Endothelial cell of umbilical vein (primary cell): ENCODE measurements around the gene GCGR. TPM values are rescaled to one million over a fixed set of nuclear protein-coding genes. Genes with fewer than 3 reads are reported as not detected.

Source experiments
- BruUV-seq: library from RNA; stranded (reverse); fragments of 400-500 nt; replicated peaks from 2 replicates; lab custom pipeline; 2021; lab: Mats Ljungman, UMichigan
- CTCF ChIA-PET: fragments of 300-600, 350-600 bp; sonication (Branson Sonifier 250); formaldehyde crosslinking; loops from one replicate; lab custom pipeline; 2021; ENCODE audit warnings: antibody characterized with exemption, inconsistent platforms; lab: Charles Lee
- POLR2A ChIA-PET: fragments of 300-600, 350-600 bp; sonication (Branson Sonifier 250); formaldehyde crosslinking; loops from one replicate; lab custom pipeline; 2021; ENCODE audit warnings: antibody characterized with exemption, inconsistent platforms; lab: Charles Lee
- DNase-seq: peaks from one replicate; pipeline ENCODE4 v3.0.0-alpha.2; 2011; ENCODE audit warnings: low read depth, low spot score
- FAIRE-seq: peaks from 2 replicates; lab custom pipeline; 2011; peaks lifted over from hg19 to GRCh38; lab: Jason Lieb, UNC
- H2AFZ ChIP-seq: 2 replicates; pipeline ENCODE4 v1.6.0; 2012; ENCODE audit warnings: low read depth, low read length, control low read depth, inconsistent platforms
- H3K27ac ChIP-seq: 2 replicates; pipeline ENCODE4 v1.5.1; 2011; ENCODE audit warnings: low read depth, mild to moderate bottlenecking, control low read depth, low read length, moderate library complexity; ENCODE audit not compliant: insufficient read depth
- H3K27me3 ChIP-seq, 2 experiments: 2 replicates each; pipeline versions ENCODE4 v1.6.0 to v1.6.1; 2011; ENCODE audit warnings: low read length in 2 of 2, mixed read lengths in 1 of 2; ENCODE audit not compliant: control insufficient read depth in 2 of 2, insufficient read depth in 2 of 2
- H3K36me3 ChIP-seq, 2 experiments: 2 replicates in 1 of 2; 3 replicates in 1 of 2; pipeline ENCODE4 v1.5.1; 2011; ENCODE audit warnings: low read length in 2 of 2, mild to moderate bottlenecking in 1 of 2, moderate library complexity in 1 of 2; ENCODE audit not compliant: control insufficient read depth in 2 of 2, insufficient read depth in 2 of 2; ENCODE audit errors: extremely low read depth in 1 of 2
- H3K4me1 ChIP-seq: 3 replicates; pipeline ENCODE4 v1.5.1; 2011; ENCODE audit warnings: mild to moderate bottlenecking, low read length; ENCODE audit not compliant: control insufficient read depth, insufficient read depth; ENCODE audit errors: extremely low read depth
- H3K4me2 ChIP-seq: 2 replicates; pipeline ENCODE4 v1.6.1; 2011; ENCODE audit warnings: low read length, control low read depth, mixed read lengths; ENCODE audit not compliant: insufficient read depth
- H3K4me3 ChIP-seq, 3 experiments: fragments of 200-600 bp in 1 of 3; sonication (generic), shearing (Covaris generic) in 1 of 3; replicated peaks in 1 of 3; 2 replicates each; pipeline ENCODE4 v1.5.1; 2011 to 2016; ENCODE audit warnings: control low read depth in 3 of 3, low read length in 3 of 3, mild to moderate bottlenecking in 2 of 3, inconsistent platforms in 1 of 3, low read depth in 1 of 3, moderate library complexity in 1 of 3; ENCODE audit not compliant: insufficient read depth in 1 of 3
- H3K79me2 ChIP-seq: 2 replicates; pipeline ENCODE4 v1.6.0; 2012; ENCODE audit warnings: low read length, inconsistent platforms; ENCODE audit not compliant: control insufficient read depth, insufficient read depth
- H3K9ac ChIP-seq: replicated peaks from 2 replicates; pipeline ENCODE3; 2011; ENCODE audit warnings: low read length, control low read depth; ENCODE audit not compliant: insufficient read depth; ENCODE audit errors: extremely low read depth
- H3K9me1 ChIP-seq: replicated peaks from 3 replicates; pipeline ENCODE4 v1.6.0; 2011; ENCODE audit warnings: mild to moderate bottlenecking, low read length; ENCODE audit not compliant: control insufficient read depth, insufficient read depth; ENCODE audit errors: extremely low read depth
- H3K9me3 ChIP-seq: replicated peaks from 2 replicates; pipeline ENCODE4 v1.5.1; 2012; ENCODE audit warnings: low read length, inconsistent platforms; ENCODE audit not compliant: control insufficient read depth, insufficient read depth
- H4K20me1 ChIP-seq: replicated peaks from 2 replicates; pipeline ENCODE3; 2011; ENCODE audit warnings: mild to moderate bottlenecking, low read length; ENCODE audit not compliant: control insufficient read depth, insufficient read depth; ENCODE audit errors: extremely low read depth
- GATA2 ChIP-seq: IDR thresholded peaks from 2 replicates; pipeline ENCODE4 v1.7.0; 2011; ENCODE audit warnings: low read depth, mild to moderate bottlenecking, moderate library complexity, mixed read lengths, low read length; ENCODE audit not compliant: insufficient read length, insufficient read depth
- MAX ChIP-seq: IDR thresholded peaks from 2 replicates; pipeline ENCODE4 v1.6.1; 2011; ENCODE audit not compliant: insufficient read depth, insufficient read length
- MYC ChIP-seq: IDR thresholded peaks from one replicate; pipeline ENCODE4 v1.6.1; 2011; ENCODE audit warnings: mild to moderate bottlenecking, low read depth, low read length
- POLR2A ChIP-seq: IDR thresholded peaks from 2 replicates; pipeline ENCODE4 v1.6.1; 2012; ENCODE audit warnings: low read depth, mild to moderate bottlenecking, control low read depth, low read length
- POLR2AphosphoS5 ChIP-seq: IDR thresholded peaks from 2 replicates; pipeline ENCODE4 v1.6.1; 2012; ENCODE audit warnings: low read depth, mild to moderate bottlenecking, control low read depth, low read length, moderate library complexity; ENCODE audit not compliant: insufficient read depth
- dilution Hi-C: fragments of 300-500 bp; cut with MboI; formaldehyde crosslinking; loops from one replicate; pipeline ENCODE4 v1.15.0; 2019; ENCODE audit warnings: low sequenced_read_pairs; ENCODE audit not compliant: extremely low pct_ligation_motif_present
- intact Hi-C: fragments of 100-400 bp; cut with micrococcal nuclease; formaldehyde crosslinking; loops from one replicate; pipeline ENCODE4 v1.10.0; 2022
- polyA plus RNA-seq, 4 experiments: library from polyadenylated mRNA; depleted of rRNA in 3 of 4; stranded (reverse) in 3 of 4; unstranded in 1 of 4; fragments of >200 nt; gene quantifications; 2 replicates each; pipeline versions ENCODE4 v1.2.1 to v1.2.3, GENCODE V29; 2011 to 2012; ENCODE audit warnings: missing spikeins in 1 of 4
- total RNA-seq: library from RNA; stranded (reverse); gene quantifications from 2 replicates; pipeline ENCODE4 v1.2.3, GENCODE V29; 2021

GCGR gene
- total and polyA plus RNA-seq, 2 donors (not counting 3 experiments of a cell fraction or from before 2014, with no cell fraction given): not detected

GRCh38 chr17:81859906-81860755 is 56.2 kb downstream of the GCGR start, which contains the start of gene P4HB:
Gene P4HB, minus strand, starts transcription at chr17:81860535. Its CDS starts 64 bp downstream, at chr17:81860471.
- Histone ChIP-seq H3K4me2 (peak within 1 kb of the TSS; percentile 66), H3K79me2 (peaks cover 46% of the 10 kb centered on the region), H3K27ac (peak within 1 kb of the TSS; percentile 80), H3K36me3 (peaks cover 3 to 21% of the 10 kb centered on the region in 2 experiments), H3K27me3 (no peaks in the 10 kb centered on the region), H3K4me3 (peak within 1 kb of the TSS; percentile 60 to 97 (median 76)), H3K9ac (peak within 1 kb of the TSS; percentile 84), H3K9me1 (no peaks in the 10 kb centered on the region), H4K20me1 (no peaks in the 10 kb centered on the region), H2AFZ (no peak within 1 kb of the TSS), H3K9me3 (no peaks in the 10 kb centered on the region), H3K4me1 (peaks cover 20% of the 10 kb centered on the region)
- dilution Hi-C loops (no loop called here), intact Hi-C loops (loop anchor here (1.0 to 2.0 kb wide), 4 partner anchors 31 to 163 kb away; partner anchors contain the start of genes ALYREF, ANAPC11, CENPX and LRRC45)
- POLR2A ChIA-PET: no interaction called here
- CTCF ChIA-PET: interaction anchor here (1.0 kb wide), 1 partner anchor 38 kb away, joined by 3 read pairs; no protein-coding TSS in a partner anchor
- no TSS peak for BruUV-seq
- peak; percentile 31 for FAIRE-seq
- TF ChIP-seq POLR2A (peak; percentile 93), GATA2 (no peak), POLR2AphosphoS5 (peak; percentile 98), MAX (peak; percentile 3), MYC (no peak)
- peak; percentile 39 for DNase-seq
